Jurkat, Clone E6-1 (cell line): Measurements from ENCODE around the gene SPATA6L.
"Not testable (repeated sequence)": the region's sequence is repeated elsewhere in the genome, so short reads cannot be mapped to it uniquely, and the experiment has no call there.

Source experiments
- DNase-seq: peaks from one replicate; pipeline ENCODE4 v3.0.0-alpha.2; 2011; ENCODE audit warnings: low read depth, low spot score
- H3K4me3 ChIP-seq: 2 replicates; pipeline ENCODE4 v1.5.1; 2011; ENCODE audit warnings: mild to moderate bottlenecking, low read length, control low read depth, moderate library complexity

The SPATA6L gene

GRCh38 chr9:4656196-4656595 is 10.1 kb downstream of the SPATA6L start:
- DNase-seq, H3K4me3 ChIP-seq: not testable (repeated sequence)

- H3K4me3 ChIP-seq: no peak overlapping the region
- no peak for DNase-seq
Observed at GRCh38 chr9:4654538-4654937, 11.7 kb downstream of the SPATA6L start.

- no peak for DNase-seq
- H3K4me3 ChIP-seq: no peak overlapping the region
Observed at GRCh38 chr9:4654084-4654483, 12.2 kb downstream of the SPATA6L start.

DNA sequence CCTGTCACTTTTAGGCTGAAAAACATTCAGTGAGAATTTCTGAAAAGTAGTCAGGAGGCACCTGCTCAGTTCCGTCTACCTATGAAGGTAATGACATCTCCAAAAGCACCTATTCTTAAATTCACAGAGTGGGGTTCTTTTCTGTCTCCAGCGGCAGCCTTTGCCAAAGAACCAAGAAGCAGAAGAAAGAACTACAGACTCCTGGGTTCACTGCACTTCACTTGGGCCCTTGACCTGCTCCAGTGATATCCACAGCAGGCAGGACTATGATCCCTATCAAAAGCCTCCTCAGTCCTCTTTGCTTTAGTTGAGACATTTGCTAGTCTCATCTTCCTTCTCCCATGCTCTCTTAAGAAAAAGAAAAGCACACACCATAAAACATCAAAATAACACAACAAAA is 23.9 kb downstream of the SPATA6L start:
- no peak for DNase-seq

DNA sequence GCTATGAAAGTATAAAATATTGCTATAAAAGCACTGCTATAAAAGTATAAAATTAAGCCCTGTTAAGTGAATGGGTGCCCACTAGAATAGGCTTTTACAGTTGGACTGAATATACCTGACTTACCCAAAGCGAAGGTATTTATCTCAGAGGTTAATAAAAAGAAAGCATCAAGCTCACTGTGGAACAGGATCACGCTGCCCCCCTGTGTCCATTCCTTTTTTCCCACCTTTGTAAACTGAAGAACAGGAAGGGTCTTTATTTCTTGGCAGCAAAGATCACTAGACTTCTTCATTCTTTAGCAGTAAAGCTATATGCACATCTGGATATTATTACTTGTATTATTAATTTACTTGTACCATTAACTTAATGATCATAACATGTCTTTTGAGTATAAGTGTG is 26.3 kb downstream of the SPATA6L start:
- no peak for DNase-seq
- H3K4me3 ChIP-seq: no peak overlapping the region

More for the DNA sequence above, 23.9 kb downstream of the SPATA6L start:
- H3K4me3 ChIP-seq: no peak overlapping the region

DNA sequence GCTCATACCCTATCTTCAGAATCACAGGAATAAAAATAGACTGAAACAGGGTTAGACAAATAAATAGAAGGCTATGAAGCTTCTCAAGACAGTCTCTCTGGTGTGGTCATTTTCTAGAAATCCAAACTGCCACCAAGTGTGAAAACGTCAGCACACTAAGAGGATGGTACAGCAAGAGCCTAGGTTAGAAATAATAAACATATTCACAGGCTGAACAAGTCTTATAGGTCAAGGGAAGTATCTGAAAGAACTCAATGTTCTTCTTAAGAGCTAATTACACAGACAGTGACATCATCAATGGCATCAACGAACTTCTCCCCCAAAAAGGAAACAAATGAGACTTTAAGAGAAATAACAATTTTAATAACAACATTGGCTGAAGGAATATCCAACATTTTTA is 26.9 kb downstream of the SPATA6L start:
- DNase-seq: no peak
- no peak overlapping the region for H3K4me3 ChIP-seq

- DNase-seq: no peak
- H3K4me3 ChIP-seq: no peak overlapping the region
Observed at GRCh38 chr9:4638968-4639367, 27.3 kb downstream of the SPATA6L start.

GRCh38 chr9:4630836-4631235 is 35.4 kb downstream of the SPATA6L start:
- DNase-seq: no peak
- H3K4me3 ChIP-seq: no peak overlapping the region

GRCh38 chr9:4622016-4622415 is 44.3 kb downstream of the SPATA6L start:
- H3K4me3 ChIP-seq: no peak overlapping the region
- DNase-seq: no peak

GRCh38 chr9:4620881-4621555 is 45.3 kb downstream of the SPATA6L start:
- DNase-seq: no peak
- no peak overlapping the region for H3K4me3 ChIP-seq

GRCh38 chr9:4620057-4620765 is 46.1 kb downstream of the SPATA6L start:
- DNase-seq: peak; percentile 54
- no peak overlapping the region for H3K4me3 ChIP-seq

DNA sequence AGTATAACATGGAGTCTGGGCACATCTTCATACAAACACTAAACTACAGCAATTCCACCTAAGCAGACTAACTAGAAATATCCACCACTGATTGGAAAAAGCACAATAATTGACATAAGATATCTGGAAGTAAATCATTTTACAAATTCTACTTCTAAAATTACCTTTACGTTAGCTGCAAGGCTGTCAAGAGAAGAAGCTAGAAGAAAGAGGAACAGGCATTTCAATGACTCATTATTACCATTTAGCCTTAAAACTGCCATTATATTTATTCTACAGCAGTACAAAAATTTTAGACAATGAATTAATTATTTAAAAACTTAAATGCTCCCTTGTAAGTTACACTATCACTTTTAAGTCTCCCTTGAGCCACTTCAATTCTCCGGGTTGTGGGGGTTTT is 47.6 kb downstream of the SPATA6L start:
- no peak for DNase-seq
- no peak overlapping the region for H3K4me3 ChIP-seq

GRCh38 chr9:4617752-4618151 is 48.5 kb downstream of the SPATA6L start:
- no peak for DNase-seq
- no peak overlapping the region for H3K4me3 ChIP-seq

DNA sequence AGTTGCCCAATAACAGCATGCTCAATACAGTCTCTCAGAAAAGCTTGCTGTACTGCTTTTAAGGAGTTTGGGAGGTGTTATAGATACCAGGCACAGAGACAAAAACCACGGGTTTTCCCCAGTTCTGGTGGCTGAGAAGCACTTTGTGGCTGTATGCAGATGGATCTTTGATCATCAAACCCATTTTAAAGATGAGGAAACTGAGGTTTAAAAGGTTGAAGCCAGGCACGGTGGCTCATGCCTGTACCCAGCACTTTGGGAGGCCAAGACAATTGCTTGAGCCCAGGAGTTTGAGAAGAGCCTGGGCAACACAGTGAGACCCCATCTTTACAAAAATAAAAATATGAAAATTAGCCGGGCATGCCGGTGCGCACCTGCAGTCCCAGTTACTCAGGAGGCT is 50.5 kb downstream of the SPATA6L start:
- H3K4me3 ChIP-seq: no peak overlapping the region
- DNase-seq: no peak

- H3K4me3 ChIP-seq: no peak overlapping the region
- no peak for DNase-seq
Observed at GRCh38 chr9:4615251-4615650, 51.0 kb downstream of the SPATA6L start.

- no peak overlapping the region for H3K4me3 ChIP-seq
Observed at GRCh38 chr9:4614627-4615026, 51.7 kb downstream of the SPATA6L start.

DNA sequence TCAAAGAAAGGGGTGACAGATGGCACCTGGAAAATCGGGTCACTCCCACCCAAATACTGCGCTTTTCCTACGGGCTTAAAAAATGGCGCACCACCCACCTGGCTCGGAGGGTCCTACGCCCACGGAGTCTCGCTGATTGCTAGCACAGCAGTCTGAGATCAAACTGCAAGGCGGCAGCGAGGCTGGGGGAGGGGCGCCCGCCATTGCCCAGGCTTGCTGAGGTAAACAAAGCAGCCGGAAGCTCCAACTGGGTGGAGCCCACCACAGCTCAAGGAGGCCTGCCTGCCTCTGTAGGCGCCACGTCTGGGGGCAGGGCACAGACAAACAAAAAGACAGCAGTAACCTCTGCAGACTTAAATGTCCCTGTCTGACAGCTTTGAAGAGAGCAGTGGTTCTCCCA is 60.2 kb downstream of the SPATA6L start:
- DNase-seq, H3K4me3 ChIP-seq: not testable (repeated sequence)

More at GRCh38 chr9:4614627-4615026, 51.7 kb downstream of the SPATA6L start:
- DNase-seq: no peak

DNA sequence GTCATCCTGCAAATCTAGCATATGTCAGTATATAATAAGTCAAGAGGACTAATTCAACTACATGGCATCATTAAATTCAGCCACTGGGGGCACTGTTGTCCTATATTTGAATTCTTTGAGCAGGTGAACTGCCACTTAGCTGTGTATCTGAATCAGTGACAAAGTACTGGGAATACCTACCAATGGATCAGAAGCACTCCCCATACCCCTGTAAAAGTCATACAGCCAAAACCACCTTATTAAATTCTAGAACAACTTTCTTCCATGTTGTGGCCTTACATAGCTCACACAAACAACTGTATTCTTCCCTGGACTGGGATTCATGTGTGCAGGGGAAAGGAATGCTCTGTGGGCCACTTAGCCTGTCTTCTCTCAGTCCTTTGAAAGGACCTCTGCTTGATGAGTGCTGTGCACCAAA is 61.6 kb downstream of the SPATA6L start:
- peak; percentile 84 for DNase-seq
- no peak overlapping the region for H3K4me3 ChIP-seq

DNA sequence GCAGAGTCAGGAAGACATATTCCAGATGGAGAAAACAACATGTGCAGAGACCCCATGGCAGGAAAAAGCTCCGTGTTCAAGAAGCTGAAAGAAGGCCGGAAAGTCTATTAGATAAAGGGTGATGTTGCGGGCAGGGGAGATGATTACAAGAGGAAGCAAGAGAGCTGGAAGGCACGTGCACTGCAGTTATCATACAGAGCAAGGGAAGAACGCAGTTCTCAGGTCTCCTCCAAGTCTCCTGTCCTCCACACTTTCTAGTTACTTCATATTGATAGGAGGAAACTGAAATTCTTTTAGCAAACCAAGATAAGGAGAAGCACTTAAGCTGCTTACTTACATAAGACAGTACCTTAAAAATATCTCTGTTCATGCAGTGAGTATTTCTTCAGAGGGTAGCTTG is 62.5 kb downstream of the SPATA6L start:
- H3K4me3 ChIP-seq: no peak overlapping the region
- no peak for DNase-seq

DNA sequence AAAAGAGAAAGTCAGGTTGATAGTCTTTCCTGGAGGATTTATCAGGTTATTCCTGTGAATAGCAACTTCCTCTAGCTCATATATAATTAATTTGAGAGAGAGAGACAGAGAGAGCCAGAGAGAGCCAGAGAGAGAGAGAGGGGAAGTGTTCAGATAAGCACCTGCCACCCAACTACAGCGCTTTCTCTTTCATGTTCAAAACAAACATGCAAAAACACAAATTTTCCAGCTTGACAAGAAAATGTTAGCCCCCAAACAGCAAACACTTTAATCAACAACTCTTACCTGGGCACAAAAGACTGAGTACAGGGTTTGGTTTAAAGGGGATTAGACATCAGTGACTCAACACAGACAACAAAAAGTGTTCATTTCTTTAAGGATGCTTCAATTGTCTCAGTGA is 65.9 kb downstream of the SPATA6L start:
- DNase-seq: peak; percentile 69

More for the DNA sequence above, 65.9 kb downstream of the SPATA6L start:
- no peak overlapping the region for H3K4me3 ChIP-seq
